ENCODE data around the gene SPINT4.
A peak's percentile ranks its signal among the peaks of the same experiment; 100 is the strongest.

SPINT4 gene

DNA sequence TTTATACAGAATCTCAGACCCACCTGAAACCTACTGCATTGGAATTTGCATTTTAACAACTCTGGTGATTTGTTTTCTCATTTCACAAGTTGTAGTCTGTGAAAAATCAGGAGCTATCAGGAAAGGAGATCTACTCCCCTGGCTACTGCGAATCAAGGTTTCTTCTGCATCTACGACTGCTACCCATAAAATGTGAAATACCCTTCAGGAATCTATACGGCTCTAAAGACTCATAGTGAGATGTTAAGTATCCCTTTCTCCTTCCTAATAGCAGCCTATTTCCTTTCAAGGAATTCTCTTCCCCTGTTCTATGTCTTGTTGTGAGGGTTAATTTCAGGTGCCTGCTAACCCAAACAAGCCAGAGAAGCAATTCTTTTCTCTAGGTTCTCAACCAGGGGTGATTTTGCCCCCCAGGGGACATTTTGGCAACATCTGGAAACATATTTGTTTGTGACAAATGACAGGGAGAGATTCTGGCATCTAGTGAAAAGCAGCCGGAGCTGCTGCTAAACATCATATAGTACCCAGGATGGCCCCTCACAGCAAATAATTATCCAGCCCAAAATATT, 43.2 kb downstream of the SPINT4 start:
- DNase-seq (ENCODE audit: low read depth in 2 of 2): no peak

DNA sequence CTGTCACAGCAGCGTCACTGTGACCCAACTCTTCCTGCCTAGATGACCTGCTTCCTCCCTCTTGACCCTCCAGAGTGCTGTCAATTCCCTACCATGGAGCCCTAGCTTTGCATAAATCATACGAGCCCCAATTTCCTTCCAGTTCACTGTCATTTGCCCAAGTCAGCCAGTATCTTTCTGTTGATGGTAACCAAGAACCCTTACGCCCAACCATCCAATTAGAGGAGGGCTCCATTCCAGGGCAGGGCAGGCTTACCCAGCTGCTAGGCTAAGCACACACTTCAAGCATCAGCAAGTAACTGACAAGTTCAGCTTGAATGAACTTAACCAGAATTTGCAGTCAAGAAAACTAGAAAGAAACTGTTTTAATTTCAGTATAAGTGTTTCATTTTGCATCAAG, 43.8 kb downstream of the SPINT4 start:
- DNase-seq (ENCODE audit: low read depth in 2 of 2): no peak

DNA sequence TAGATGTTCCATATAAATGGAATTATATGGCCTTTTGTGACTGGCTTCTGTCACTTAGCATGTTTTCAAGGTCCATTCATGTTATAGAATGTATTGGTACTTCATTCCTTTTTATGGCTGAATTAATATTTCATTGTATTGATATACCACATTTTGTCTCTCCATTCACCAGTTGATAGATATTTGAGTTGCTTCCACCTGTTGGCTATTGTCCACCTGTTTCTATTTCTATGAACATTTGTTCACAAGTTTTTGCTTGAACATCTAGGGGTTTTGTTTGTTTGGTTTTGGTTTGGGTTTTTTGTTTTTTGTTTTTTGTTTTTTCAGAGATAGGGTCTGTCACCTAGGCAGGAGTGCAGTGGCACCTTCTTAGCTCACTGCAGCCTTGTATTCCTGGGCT, 46.3 kb downstream of the SPINT4 start:
- DNase-seq (ENCODE audit: low read depth in 2 of 2): no peak

DNA sequence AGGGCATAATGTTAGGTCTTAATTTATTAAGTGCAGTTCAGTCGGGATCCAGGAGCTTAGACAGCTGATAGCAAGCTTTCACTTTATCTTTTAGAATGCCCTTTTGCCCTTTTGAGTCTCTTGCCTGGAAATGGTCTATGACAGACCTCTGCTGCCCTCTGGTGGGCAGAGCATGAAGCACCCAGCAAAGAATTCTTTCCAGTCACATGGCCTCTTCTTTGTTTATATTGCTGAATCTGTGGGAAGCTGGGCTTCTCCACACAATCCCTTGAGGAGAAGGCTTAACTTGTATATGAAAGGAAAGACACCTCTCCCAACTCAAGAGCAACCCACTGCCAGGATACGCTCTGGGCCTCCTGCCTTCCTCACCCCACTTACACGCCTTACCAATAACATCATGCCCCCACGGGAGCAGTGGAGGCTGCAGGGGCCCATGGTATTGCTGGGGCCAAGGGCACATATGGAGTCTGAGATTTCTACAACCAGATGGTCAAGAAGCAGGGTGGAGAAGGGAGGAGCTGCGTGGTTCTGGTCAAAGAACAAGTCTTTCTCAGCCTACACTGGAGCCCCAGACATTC, 49.1 kb downstream of the SPINT4 start:
- peak; percentile 52 to 67 for DNase-seq (ENCODE audit: low read depth in 2 of 2)

DNA sequence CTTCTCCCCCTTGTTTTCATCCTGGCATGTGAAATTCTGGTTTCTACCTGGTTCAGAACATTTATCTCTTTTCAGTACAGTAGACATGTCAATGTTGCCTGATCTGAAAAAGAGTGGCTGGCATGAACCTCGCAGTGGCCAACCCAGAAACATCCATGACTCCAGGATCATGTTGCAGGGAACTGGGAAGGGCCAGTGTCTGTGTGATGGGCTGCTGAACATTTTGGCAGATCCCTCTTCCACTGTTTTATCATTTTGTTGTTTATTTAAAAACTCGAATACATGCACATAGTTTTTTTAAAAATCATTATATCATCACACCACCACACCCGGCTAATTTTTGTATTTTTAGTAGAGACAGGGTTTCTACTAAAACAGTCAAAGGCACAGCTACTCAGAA, 50.5 kb downstream of the SPINT4 start:
- DNase-seq (ENCODE audit: low read depth in 2 of 2): no peak

DNA sequence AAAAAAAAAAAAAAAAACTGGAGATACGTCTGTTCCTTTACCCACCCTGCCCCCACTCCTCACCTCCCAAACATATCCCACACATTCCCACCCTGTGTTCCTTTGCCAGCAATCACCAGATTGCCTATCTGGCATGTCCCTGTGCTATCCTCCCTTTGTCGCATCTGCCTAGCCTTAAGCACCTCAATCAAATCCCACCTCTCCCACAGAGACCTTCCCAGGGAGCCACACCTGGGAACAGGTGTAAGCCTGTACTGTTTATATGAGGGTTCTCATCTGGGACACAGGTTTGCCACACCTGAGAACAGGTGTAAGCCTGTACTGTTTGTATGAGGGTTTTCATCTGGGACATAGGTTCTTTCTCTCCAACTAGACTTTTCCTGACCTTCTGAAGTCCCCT, 52.8 kb downstream of the SPINT4 start:
- no peak for DNase-seq (ENCODE audit: low read depth in 2 of 2)

DNA sequence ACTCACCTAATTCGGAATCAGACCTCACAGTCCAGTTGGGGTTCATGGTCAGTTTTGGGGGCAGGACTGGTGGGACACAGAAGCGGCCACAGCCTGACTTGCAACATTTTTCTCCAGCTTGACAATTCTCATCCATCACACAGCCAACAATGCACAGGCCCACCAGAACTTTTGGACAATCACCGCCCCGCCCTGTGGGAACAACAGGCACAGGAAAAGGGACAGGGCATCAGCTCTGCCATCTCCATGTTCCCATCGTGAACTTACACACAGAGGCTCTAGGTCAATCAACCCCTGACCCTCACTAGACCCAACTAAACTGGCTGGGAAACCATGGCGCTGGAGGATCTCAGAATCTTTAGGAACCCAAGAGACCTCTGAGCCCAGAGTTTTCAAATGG, 53.3 kb downstream of the SPINT4 start:
- DNase-seq (ENCODE audit: low read depth in 2 of 2): no peak

All from stimulated activated CD8-positive, alpha-beta memory T cell treated with anti-CD3 and anti-CD28 coated beads, Interleukin-7, amount 100 ng/mL, for 4 hours (primary cell).